Stimulated activated CD8-positive, alpha-beta memory T cell treated with anti-CD3 and anti-CD28 coated beads, Interleukin-12 subunit alpha, Interleukin-12 subunit beta, amount 100 ng/mL, for 24 hours (primary cell): ENCODE measurements around the gene THAP7.
"Not testable (repeated sequence)": the region's sequence is repeated elsewhere in the genome, so short reads cannot be mapped to it uniquely, and the experiment has no call there.

ENCODE experiments used
- DNase-seq: peaks from one replicate; pipeline ENCODE4 v3.0.0-alpha.2; 2020; ENCODE audit errors: extremely low read depth

Gene THAP7

DNA sequence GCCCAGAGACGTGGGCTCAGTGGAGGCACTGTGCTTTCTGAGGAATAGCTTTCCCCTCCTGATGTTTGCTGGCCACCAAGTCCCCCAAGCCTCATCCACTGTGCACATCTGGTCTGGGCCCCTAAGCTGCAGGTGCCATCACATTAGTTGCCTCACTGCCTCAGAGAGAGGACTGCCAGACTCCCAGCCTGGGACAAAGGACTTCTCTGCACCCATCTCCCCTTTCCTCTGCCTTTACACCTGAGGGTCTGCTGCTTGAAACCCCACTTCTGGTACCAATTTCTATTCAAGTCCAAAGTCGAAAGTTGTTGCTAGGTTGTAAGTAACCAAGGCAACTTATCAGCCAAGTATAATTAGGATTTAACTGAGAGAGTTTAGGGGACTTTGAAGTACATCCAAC, 23.5 kb downstream of the THAP7 start:
- DNase-seq = no peak

DNA sequence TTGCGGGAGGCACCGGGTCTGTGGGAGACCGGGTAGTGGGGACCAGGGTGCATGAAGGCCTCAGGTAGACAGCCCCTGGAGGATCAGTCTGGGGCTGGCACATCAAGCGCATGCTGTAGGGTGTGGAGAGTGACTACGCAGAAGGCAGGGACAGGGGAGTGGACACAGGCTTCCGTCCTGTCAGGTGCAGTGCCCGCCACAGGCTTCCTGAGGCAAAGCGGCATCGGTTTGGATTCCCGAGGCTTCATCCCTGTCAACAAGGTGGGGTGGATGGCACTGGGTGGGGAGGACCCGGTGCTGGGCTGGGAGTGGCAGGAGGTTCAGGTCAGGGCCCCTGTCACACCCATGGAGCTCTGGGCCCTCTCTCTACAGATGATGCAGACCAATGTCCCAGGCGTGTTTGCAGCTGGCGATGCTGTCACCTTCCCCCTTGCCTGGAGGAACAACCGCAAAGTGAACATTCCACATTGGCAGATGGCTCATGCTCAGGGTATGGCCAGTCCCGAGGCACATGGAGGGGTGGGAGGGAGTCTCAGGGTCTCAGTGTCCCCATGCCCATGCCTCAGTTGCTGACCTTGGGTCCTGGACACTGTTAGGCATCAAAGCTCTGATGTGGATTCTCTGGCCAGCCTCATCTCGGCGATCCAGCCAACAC, 24.3 kb downstream of the THAP7 start:
- DNase-seq = no peak

DNA sequence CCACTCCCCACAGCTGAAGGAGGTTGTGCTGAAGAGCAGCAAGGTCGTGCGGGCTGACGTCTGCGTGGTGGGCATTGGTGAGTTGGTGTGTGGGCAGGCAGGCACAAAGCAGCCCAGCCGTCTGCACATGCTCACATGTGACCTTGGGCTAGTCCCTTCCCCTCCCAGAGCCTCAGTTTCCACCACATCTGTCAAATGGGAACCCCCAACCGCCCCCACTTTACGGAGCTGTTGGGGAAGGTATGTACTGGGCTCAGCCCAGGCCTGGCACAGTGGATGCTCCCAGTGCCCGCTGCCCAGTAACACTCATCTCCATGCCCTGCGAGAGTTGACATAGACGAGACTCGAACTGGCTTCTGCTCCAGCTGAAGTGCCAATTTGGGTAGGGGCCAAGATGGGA, 24.9 kb downstream of the THAP7 start:
- no peak for DNase-seq

DNA sequence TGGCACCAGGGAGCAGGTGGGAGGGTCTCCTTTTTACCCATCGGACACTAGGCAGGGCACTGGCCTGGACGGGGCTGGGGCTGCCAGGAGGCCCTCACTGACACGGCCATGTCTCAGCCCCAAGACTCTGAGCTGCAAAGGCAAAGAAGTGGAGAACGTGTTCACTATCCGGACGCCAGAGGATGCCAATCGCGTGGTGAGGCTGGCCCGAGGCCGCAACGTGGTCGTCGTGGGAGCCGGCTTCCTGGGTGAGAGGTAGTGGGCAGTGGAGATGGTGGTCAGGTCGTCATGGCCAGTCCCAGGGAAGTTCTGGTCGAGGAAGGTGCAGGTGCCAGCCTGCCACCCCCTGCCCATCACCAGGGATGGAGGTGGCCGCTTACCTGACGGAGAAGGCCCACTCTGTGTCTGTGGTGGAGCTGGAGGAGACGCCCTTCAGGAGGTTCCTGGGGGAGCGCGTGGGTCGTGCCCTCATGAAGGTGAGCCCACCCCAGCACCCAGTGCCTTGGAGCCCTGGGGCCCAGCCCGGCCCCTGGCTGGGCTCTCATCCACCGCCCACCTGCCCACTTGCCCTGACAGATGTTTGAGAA, 25.5 kb downstream of the THAP7 start:
- DNase-seq = no peak

DNA sequence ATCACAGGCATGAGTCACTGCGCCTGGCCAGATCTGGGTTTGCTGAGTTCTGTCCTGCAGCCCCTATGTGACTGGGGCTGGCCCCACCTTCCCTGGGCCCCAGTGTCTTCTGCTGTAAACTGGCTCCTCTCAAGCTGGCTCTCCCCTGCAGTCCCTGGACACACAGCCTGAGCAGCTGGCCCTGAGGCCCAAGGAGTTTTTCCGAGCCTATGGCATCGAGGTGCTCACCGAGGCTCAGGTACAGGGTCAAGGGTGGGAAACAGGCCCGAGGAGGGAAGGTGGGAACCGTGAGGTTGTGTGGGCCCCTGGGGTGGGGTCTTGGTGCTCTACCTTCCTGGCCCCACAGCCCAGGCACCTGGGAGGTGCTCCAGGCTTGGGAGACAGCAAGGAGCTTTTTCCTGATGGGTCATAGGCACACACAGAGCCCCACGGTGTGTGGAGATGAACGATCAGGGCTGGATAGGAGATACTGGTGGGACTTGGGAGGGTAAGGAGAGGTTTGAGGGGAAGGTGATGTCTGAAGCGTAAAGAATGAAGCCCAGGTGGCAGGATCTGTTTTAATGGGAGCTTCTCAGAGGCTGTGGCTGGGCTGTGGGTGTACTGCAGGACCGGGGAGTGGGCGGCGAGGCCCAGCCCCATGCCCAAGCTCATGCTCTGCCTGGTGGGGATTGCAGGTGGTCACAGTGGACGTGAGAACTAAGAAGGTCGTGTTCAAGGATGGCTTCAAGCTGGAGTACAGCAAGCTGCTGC, 26.2 kb downstream of the THAP7 start:
- DNase-seq = no peak

DNA sequence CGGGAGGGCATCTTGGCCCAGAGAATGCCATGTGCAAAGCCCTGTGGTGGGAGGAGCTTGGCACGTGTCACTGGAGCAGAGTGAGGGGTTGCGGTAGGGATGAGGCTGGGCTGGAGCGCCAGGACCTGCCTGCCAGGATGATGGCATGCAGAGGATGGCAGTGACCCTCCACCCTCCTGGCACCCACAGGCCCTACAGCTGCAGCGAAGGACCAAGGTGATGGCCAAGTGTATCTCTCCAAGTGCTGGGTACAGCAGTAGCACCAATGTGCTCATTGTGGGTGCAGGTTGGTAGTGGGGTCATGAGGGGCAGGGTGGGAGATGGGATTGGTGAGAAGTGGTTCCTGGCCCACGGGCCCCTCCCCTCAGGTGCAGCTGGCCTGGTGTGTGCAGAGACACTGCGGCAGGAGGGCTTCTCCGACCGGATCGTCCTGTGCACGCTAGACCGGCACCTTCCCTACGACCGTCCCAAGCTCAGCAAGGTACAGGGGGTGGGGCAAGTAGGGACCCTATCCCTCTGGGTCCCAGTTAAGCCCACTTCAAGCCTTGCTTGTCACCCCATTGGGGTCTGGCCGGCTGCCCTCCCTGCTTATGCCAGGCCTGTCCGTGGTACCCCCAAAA, 27.5 kb downstream of the THAP7 start:
- no peak for DNase-seq

DNA sequence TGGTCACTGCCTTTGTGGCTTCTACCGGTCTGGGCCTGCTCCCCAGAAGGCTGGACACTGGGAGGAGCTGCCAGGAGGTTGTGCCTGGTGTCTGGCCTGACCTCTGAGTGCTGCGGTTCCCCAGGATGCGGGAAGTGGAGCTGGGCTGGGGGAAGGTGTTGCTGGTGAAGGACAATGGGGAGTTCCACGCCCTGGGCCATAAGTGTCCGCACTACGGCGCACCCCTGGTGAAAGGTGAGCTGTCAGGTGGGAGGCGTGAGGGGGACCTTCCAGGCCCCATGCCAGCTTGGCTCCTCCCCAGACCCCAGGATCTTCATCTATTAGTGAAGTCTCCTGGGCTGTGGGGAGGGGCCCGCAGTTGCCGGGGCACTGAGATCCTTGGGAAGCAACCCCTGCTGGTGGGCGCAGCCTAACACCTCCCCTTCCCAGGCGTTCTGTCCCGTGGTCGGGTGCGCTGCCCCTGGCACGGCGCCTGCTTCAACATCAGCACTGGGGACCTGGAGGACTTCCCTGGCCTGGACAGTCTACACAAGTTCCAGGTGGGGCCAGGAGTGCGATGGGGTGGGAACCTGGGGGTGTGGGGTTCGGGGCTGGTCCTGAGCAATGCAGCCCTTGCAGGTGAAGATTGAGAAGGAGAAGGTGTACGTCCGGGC, 28.2 kb downstream of the THAP7 start:
- DNase-seq = no peak

DNA sequence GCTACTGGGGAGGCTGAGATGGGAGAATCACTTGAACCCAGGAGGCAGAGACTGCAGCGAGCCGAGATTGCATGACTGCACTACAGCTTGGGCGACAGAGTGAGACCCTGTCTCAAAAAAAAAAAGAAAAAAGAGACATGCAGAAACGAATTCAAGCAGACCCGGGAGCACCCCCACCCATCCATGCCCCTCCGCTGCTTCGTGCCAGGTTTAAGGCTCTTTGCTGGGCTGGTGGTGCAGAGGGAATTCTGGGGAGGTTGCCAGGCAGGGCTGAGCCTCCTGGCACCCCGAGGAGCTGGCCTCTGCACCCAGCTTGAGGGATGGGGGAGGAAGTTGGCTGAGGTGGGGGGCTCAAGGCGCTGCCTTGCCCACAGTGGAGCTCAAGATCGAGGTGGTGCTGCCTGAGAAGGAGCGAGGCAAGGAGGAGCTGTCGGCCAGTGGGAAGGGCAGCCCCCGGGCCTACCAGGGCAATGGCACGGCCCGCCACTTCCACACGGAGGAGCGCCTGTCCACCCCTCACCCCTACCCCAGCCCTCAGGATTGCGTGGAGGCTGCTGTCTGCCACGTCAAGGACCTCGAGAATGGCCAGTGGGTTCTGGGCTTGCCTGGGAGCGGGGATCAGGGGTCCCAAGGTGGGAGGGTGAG, 28.9 kb downstream of the THAP7 start:
- DNase-seq = no peak

DNA sequence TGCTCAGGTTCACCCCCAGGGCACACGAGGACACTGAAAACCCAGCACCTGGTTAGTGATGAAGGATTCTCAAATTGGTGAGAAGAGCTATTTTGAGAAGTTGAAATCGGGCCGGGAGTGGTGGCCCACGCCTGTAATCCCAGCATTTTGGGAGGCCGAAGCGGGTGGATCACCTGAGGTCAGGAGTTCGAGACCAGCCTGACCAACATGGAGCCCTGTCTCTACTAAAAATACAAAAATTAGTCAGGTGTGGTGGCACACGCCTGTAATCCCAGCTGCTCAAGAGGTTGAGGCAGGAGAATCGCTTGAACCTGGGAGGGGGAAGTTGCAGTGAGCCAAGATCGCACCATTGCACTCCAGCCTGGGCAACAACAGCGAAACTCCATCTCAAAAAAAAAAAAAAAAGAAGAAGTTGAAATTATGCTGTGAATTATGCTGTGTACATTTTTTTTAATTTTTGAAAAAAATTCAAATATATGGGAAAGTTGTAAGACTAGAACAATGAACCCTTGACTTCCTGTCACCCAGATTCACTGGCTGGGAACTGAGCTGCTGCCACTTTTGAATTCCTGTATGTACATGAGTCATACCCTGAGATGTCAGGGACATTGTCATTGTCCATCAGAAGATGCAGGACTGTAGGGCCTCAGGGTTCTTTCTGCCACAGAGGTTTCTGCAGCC, 29.8 kb downstream of the THAP7 start:
- DNase-seq = not testable (repeated sequence)

DNA sequence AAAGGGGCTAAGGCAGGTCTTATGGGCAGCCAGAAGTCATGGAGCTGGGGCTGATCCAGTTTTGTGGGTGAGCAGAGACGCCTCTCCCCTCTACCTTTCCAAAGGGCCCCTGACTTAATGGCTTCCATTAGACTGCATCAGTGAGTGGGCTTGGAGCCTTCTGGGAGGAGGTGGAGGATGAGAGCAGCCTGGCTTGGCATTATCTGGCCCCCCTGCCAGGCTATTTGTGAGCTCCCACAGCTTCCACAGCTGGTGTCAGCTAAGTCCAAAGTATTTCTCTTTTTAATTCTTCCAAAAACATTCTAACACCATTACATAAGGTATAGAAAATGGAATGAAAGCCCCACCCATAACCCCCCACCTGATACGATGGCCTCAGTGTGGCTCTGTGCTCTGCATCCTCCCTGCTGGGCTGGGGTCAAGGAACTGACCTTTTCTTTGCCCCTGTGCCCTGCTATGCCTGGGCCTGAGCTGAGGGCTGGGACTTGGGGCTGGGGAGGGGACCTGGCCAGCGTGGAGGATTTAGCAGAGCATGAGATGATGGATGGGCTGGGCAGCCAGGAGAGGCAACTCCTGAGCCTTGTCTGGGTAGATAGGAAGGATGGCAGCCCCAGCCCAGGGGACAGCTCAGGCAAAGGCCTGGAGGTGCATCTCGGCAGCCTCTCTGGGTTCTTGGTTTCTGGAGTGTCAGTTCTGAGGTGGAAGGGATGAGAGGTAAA, 30.8 kb downstream of the THAP7 start:
- no peak for DNase-seq

DNA sequence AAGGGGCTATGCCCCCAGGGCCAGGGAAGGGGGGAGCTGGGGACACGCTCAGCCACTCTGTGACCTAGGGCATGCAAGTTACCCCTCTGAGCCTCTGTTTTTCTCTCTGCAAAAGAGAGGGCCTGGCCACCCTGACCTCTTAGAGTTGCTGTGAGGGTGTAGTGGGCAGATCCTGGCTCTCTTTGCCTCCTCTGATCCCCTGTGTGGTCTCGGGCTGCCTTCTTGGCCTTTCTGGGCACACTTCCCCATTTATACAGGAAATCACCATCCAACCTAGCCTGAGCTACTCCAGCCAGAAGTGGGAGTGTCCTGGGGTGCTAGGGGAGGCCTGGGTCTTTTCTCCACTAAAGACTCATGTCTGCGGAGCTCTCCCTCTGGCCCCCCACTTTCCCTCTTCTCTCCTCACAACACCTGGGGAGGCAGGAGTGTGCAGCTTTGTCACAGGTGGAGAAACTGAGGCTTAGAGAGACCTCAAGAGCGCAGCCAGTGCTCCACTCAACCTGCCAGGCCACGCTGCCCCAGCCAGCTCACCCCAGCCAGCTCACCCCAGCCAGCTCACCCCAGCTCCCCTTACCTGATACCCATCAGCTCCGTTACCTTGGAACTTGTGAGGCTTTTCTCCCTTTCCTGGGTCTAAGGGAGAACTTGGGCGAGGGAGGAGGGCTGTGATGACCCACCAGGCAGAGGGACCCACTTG, 33.5 kb downstream of the THAP7 start:
- DNase-seq = no peak

DNA sequence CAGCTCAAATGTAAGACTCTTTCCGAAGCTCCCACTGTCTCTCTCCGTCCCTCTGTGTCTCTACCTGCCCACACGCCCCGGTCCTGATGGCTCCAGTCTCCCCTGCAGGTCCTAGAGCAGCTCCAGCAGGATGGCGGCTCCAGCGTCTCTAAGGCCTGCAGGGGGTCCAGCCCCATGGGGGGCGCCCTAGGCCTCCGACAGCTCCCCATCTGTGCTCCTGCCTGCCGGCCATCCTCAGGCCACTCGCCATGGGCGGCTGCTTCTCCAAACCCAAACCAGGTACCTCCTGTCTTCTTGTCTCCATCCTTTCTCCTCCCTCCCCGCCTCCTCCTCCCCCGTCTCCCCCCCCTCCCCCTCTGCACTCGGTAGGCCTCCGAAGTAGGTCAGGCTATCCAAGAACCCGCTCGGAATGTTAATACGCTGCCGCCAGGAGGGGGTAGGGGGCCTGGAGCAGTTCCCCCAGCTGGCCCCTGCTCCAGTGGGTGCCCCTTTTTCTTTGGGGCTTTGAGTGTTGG, 34.2 kb downstream of the THAP7 start:
- DNase-seq = no peak

DNA sequence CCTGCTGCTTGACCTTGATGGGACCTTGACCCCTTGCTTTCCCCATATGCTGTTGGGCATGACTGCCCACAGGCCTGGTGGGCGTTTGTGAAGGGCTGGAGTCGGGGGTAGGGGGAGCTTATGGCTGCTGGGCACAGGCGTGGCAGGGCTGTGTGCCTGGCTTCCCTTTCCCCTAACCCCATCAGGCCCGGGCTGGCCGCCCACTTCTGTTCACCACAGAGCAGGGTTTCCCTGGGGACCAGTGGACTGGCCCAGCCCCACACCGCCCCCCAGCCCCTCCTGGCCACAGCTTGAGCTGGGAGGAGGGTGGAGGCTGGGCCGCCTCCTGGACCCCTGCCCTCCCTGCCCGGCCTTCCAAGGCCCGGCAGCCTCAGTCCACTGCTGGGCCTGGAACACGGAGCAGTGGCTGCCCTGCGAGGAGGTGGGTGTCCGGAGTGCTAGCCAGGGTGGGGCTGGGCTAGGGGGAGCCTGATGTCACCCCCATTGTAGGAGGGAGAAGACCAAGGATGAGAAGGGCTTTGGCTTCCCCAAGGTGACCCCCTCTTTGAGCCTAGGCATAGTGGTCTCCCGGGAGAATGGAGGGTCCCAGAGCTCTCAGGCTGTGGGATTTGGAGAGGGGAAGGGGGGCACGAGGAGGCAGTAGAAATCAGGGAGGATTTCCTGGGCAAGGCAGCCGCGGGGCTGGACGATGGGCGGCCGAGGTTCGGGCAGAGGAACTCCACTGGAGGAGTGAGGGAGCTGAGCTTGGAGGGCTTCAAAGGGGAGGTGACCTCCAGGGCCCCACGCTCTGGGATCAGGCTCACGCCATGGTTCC, 34.8 kb downstream of the THAP7 start, which contains the start of gene AIFM3:
TSS of gene AIFM3 (plus strand) at position 373 of the 814 bp plus-strand sequence. CDS start 690 bp downstream, outside the sequence.
- DNase-seq = no peak

DNA sequence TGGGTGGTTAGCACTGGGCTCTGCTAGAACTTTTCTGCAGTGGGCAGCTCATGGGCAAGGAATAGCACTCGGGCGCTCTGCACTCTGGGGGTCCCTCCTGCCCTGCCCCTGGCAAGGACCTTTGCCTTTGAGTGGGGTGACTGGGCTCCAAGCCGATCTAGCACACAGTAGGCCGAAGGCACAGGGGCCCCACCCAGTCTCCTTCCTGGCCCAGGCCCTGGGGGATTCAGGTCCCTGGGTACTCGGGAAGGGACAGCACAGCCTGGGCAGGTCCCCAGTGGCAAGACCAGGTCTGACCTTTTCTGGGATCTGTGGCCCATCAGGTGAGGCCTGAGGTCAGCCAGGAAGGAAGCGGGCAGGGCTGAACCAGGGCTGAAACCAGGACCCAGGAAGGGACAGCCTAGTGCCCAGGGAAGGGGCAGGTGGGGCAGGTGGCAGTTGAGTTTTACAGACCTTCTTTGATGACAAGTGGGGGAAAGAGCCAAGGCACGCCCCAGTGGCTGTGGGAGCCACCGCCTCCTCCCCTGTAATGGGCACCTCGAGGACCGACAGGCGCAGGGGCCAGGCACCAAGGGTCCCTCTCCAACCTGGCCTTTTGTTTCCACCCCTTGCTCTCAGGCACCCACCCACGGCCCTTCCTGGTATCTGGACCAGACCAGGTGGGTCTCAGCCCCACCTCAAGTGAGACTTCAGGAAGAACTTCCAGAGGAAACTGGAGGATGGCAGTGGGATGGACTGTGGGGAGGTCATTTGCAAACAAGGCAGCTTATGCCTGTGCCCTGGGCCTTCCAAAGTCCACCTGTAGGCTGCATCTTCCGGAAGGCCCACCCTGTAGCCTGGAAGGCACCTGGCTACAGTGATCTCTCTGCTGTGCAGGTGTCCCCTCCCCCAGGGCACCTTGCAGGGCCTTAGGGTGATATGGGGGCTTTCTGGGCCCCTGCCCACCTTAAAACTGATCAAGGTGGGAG, 35.7 kb downstream of the THAP7 start:
- DNase-seq = no peak

DNA sequence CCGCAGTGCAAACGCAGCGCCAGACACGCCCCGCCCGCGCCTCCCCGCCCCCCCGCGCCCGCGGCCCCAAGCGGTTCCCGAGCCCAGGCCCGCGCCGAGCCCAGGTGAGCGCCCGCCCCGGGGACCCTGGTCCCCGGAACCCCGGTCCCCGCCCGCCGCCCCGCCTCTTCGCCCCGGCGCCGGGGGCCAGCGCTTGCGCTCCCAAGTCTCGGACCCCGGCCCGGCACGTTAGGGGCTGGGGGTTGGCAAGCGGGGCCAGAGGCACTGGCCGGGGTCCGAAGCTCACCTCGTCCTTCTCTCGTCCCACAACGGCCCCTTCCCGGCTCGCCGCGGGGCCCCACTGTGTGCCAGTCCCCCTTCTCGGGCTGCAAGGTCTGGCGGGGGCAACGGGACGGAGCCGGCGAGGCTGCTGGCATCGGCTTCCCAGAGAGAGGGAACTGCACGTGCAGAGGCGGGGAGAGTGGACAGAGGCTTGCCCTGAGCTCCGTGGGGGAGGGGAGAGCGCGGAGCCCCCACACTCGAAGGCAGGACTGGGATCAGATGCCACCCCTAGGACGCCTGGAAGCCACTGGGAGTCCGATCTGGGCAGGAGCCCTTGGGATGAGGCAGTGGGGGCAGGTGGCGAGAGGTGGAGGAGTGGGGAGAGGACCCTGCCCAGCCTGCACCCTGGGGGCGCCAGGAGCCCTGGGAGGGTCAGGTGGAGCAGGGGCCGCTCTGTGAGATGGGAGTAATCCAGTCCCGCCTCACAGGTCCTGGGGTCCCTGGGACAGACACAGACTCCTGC, 36.6 kb downstream of the THAP7 start:
- no peak for DNase-seq

DNA sequence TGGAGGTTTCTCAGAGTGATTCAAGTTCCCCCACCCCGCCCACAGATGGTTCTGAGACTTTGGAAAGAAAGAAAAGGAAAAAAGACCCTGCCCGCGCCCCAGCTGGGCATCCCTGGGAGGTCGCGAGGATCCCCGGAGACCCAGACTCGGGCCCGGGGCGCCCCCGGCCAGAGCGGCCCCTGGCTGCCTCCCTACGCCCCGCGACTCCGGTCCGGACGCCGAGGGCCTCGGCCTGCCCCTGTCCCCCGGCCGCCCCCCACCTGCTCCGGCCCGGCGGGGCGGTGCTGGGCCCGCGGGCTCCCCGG, 37.2 kb downstream of the THAP7 start:
- no peak for DNase-seq
